ENCODE results near the gene AOAH.

DNA sequence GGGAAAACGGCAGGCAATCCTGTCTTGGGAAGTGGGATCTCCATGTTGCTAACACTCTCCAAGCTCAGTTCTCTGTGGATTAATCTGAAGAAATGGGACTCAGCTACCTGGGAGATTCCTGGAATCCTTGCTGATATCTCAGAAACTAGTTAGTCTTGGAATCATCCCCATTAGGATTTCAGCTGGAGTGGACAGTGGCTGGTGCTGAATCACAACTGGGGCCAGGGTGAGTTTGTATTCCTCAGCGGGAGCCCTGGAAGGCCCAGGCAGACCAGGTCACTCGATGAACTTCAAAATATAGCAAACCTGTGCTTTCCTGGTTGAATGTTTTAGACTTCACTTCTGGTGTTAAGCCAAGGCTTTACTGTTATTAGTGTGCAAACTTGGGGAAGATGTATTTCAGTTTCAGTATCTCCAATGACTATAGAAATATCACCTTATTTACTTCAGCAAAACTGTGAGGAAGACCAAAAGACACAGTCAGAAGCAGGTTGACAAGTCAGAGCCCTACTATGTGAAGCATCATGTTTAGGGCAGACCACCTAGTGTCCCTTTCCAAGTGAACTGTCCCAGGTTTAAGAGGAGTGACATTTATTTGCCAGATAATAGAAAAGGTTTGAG lies 126.1 kb downstream of the AOAH start:
- TF ChIP-seq, protein P1, sequence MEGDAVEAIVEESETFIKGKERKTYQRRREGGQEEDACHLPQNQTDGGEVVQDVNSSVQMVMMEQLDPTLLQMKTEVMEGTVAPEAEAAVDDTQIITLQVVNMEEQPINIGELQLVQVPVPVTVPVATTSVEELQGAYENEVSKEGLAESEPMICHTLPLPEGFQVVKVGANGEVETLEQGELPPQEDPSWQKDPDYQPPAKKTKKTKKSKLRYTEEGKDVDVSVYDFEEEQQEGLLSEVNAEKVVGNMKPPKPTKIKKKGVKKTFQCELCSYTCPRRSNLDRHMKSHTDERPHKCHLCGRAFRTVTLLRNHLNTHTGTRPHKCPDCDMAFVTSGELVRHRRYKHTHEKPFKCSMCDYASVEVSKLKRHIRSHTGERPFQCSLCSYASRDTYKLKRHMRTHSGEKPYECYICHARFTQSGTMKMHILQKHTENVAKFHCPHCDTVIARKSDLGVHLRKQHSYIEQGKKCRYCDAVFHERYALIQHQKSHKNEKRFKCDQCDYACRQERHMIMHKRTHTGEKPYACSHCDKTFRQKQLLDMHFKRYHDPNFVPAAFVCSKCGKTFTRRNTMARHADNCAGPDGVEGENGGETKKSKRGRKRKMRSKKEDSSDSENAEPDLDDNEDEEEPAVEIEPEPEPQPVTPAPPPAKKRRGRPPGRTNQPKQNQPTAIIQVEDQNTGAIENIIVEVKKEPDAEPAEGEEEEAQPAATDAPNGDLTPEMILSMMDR (IDR thresholded peaks at IDR 0.05; ENCODE audit: extremely low read depth in 1 of 2, insufficient read depth in 1 of 2, low read depth in 1 of 2, low read length in 2 of 2), result no peak
- no peak for TF ChIP-seq GATA2 (IDR thresholded peaks at IDR 0.05; ENCODE audit: insufficient read depth, insufficient read length, low read depth, low read length)

Measured in endothelial cell of umbilical vein (primary cell).